HepG2 (cell line): ENCODE results near the gene APOC1. TPM values are rescaled to one million over a fixed set of nuclear protein-coding genes. Genes with fewer than 3 reads are reported as not detected.
A peak's percentile ranks its signal among the peaks of the same experiment; 100 is the strongest.

ENCODE experiments used
- E2F2 ChIP-seq: sonication (generic); formaldehyde crosslinking; IDR thresholded peaks from 2 replicates; pipeline ENCODE4 v1.4.0; 2020; ENCODE audit warnings: missing genetic modification reagents, borderline replicate concordance
- ETV6 ChIP-seq: sonication (generic); formaldehyde crosslinking; conservative IDR thresholded peaks from 2 replicates; pipeline ENCODE4 v1.4.0; 2020; ENCODE audit warnings: missing genetic modification reagents
- HCFC1 ChIP-seq: fragments of 150-350 bp; IDR thresholded peaks from 2 replicates; pipeline ENCODE4 v1.6.1; 2014; ENCODE audit warnings: low read depth, low read length
- HNRNPLL ChIP-seq: fragments of 200-400 bp; formaldehyde crosslinking; IDR thresholded peaks from 2 replicates; pipeline ENCODE4 v1.6.1; 2017; ENCODE audit warnings: mild to moderate bottlenecking, low read depth, low read length; ENCODE audit not compliant: poor library complexity, severe bottlenecking
- KDM4B ChIP-seq: sonication (generic); formaldehyde crosslinking; IDR thresholded peaks from 2 replicates; pipeline ENCODE4 v1.4.0; 2020; ENCODE audit warnings: missing genetic modification reagents
- KLF16 ChIP-seq, 2 experiments: sonication (generic) in 1 of 2; formaldehyde crosslinking in 1 of 2; IDR thresholded peaks; 2 replicates each; pipeline versions ENCODE4 v1.6.1 to v1.8.0; 2016 to 2023; ENCODE audit warnings: missing genetic modification reagents in 2 of 2, missing compliant biosample characterization in 1 of 2
- KMT2A ChIP-seq: sonication (generic); formaldehyde crosslinking; IDR thresholded peaks from 2 replicates; pipeline ENCODE4 v1.4.0; 2020; ENCODE audit warnings: missing genetic modification reagents
- PHF8 ChIP-seq: sonication (generic); formaldehyde crosslinking; IDR thresholded peaks from 2 replicates; pipeline ENCODE4 v1.5.0; 2020; ENCODE audit warnings: missing genetic modification reagents
- RBM39 ChIP-seq: fragments of 200-400 bp; formaldehyde crosslinking; IDR thresholded peaks from one replicate; pipeline ENCODE4 v1.6.1; 2018; ENCODE audit warnings: antibody characterized with exemption, mild to moderate bottlenecking, low read depth, low read length; ENCODE audit not compliant: poor library complexity, severe bottlenecking
- SALL2 ChIP-seq: sonication (generic); formaldehyde crosslinking; IDR thresholded peaks from 2 replicates; pipeline ENCODE4 v1.8.1; 2023; ENCODE audit warnings: mild to moderate bottlenecking, missing genetic modification reagents, inconsistent platforms
- SIN3B ChIP-seq: fragments of 150-350 bp; IDR thresholded peaks from 2 replicates; pipeline ENCODE4 v1.6.1; 2014; ENCODE audit warnings: low read length
- SIX4 ChIP-seq: sonication (generic); formaldehyde crosslinking; IDR thresholded peaks from 2 replicates; pipeline ENCODE4 v1.4.0; 2020; ENCODE audit warnings: missing genetic modification reagents
- SMAD1 ChIP-seq: sonication (generic); formaldehyde crosslinking; IDR thresholded peaks from 2 replicates; pipeline ENCODE4 v1.4.0; 2020; ENCODE audit warnings: missing genetic modification reagents, low read depth, mild to moderate bottlenecking, borderline replicate concordance
- TARDBP ChIP-seq: sonication (generic); formaldehyde crosslinking; IDR thresholded peaks from 2 replicates; pipeline ENCODE4 v1.8.0; 2022; ENCODE audit warnings: mild to moderate bottlenecking, missing genetic modification reagents
- TBX2 ChIP-seq: sonication (generic); formaldehyde crosslinking; IDR thresholded peaks from 2 replicates; pipeline ENCODE4 v1.5.0; 2020; ENCODE audit warnings: missing genetic modification reagents, mild to moderate bottlenecking, borderline replicate concordance
- ZBTB7A ChIP-seq: sonication (generic); formaldehyde crosslinking; IDR thresholded peaks from 2 replicates; pipeline ENCODE4 v1.8.0; 2022; ENCODE audit warnings: mild to moderate bottlenecking, missing genetic modification reagents
- ZFX ChIP-seq: sonication (generic); formaldehyde crosslinking; IDR thresholded peaks from 2 replicates; pipeline ENCODE4 v1.4.0; 2020; ENCODE audit warnings: mild to moderate bottlenecking, low read depth, missing genetic modification reagents, moderate library complexity
- ZNF367 ChIP-seq: sonication (generic); formaldehyde crosslinking; IDR thresholded peaks from 2 replicates; pipeline ENCODE4 v1.4.0; 2020; ENCODE audit warnings: missing genetic modification reagents, borderline replicate concordance
- ZNF432 ChIP-seq: sonication (generic); formaldehyde crosslinking; IDR thresholded peaks from 2 replicates; pipeline ENCODE4 v1.5.0; 2020; ENCODE audit warnings: missing genetic modification reagents, mild to moderate bottlenecking, borderline replicate concordance
- ZNF720 ChIP-seq: sonication (generic); formaldehyde crosslinking; IDR thresholded peaks from 2 replicates; pipeline ENCODE4 v1.4.0; 2020; ENCODE audit warnings: missing genetic modification reagents
- ZNF782 ChIP-seq: sonication (generic); formaldehyde crosslinking; IDR thresholded peaks from 2 replicates; pipeline ENCODE4 v1.4.0; 2020; ENCODE audit warnings: missing genetic modification reagents, mild to moderate bottlenecking, borderline replicate concordance
- ZSCAN21 ChIP-seq: sonication (generic); formaldehyde crosslinking; IDR thresholded peaks from 2 replicates; pipeline ENCODE4 v1.8.0; 2022; ENCODE audit warnings: mild to moderate bottlenecking, missing genetic modification reagents, moderate library complexity, borderline replicate concordance
- ZSCAN25 ChIP-seq: sonication (generic); formaldehyde crosslinking; IDR thresholded peaks from 2 replicates; pipeline ENCODE4 v1.8.0; 2022; ENCODE audit warnings: mild to moderate bottlenecking, missing genetic modification reagents
- polyA plus RNA-seq, 8 experiments: library from polyadenylated mRNA; depleted of rRNA in 3 of 8; stranded (reverse) in 7 of 8; unstranded in 1 of 8; fragments of >200 nt; fragmentation: Illumina TruSeq in 4 of 8; extraction: Trizol in 4 of 8; gene quantifications; 2 replicates each; pipeline versions ENCODE4 v1.2.1 to v1.2.3, GENCODE V29; 2011 to 2016; ENCODE audit warnings: low read depth in 4 of 8, missing spikeins in 1 of 8, mixed read lengths in 1 of 8; ENCODE audit not compliant: insufficient read depth in 1 of 8
- total RNA-seq, 5 experiments: library from RNA; depleted of rRNA; stranded (reverse); fragments of >200 nt; fragmentation: Illumina TruSeq; extraction: Trizol; gene quantifications; 2 replicates each; pipeline ENCODE4 v1.2.3, GENCODE V29; 2016; ENCODE audit warnings: low read depth in 1 of 5
- TF ChIP-seq, protein P1 (sequence below): sonication (generic); formaldehyde crosslinking; IDR thresholded peaks from 2 replicates; pipeline ENCODE4 v1.5.1; 2020; ENCODE audit warnings: mild to moderate bottlenecking, missing genetic modification reagents, borderline replicate concordance

Gene APOC1
- total and polyA plus RNA-seq, 2 of the 13 experiments (the other 11 are each of a cell fraction or from before 2014, with no cell fraction given): 600 to 1,235 TPM

GRCh38 chr19:44903602-44904425 is 10.6 kb upstream of the APOC1 start (continued):
- peak in 1 of 2 experiments; percentile 91; a peak in 2 of 4 replicates for TF ChIP-seq KLF16 (CRISPR knock-in tag; IDR thresholded peaks at IDR 0.05)
- no peak for TF ChIP-seq KDM4B (CRISPR knock-in tag)
- TF ChIP-seq HCFC1: no peak
- no peak for TF ChIP-seq SIN3B
- TF ChIP-seq RBM39: peak; percentile 35
- TF ChIP-seq HNRNPLL: no peak
- no peak for TF ChIP-seq ZNF720 (CRISPR knock-in tag)
- peak; percentile 92 for TF ChIP-seq TARDBP (CRISPR knock-in tag)
- peak; percentile 43; the same call in 1 of the 2 replicates for TF ChIP-seq SALL2 (CRISPR knock-in tag)
- peak; percentile 100 for TF ChIP-seq ZBTB7A (CRISPR knock-in tag)
- no peak for TF ChIP-seq ZSCAN21 (CRISPR knock-in tag)
- no peak for TF ChIP-seq ZNF432 (CRISPR knock-in tag)
- 0 out of 2 replicates have a peak, but pooled peaks have one; percentile 40 for TF ChIP-seq SMAD1 (CRISPR knock-in tag)
- TF ChIP-seq ZSCAN25 (CRISPR knock-in tag): peak; percentile 91
- no peak for TF ChIP-seq E2F2 (CRISPR knock-in tag)
- no peak for TF ChIP-seq SIX4
- TF ChIP-seq, protein P1, sequence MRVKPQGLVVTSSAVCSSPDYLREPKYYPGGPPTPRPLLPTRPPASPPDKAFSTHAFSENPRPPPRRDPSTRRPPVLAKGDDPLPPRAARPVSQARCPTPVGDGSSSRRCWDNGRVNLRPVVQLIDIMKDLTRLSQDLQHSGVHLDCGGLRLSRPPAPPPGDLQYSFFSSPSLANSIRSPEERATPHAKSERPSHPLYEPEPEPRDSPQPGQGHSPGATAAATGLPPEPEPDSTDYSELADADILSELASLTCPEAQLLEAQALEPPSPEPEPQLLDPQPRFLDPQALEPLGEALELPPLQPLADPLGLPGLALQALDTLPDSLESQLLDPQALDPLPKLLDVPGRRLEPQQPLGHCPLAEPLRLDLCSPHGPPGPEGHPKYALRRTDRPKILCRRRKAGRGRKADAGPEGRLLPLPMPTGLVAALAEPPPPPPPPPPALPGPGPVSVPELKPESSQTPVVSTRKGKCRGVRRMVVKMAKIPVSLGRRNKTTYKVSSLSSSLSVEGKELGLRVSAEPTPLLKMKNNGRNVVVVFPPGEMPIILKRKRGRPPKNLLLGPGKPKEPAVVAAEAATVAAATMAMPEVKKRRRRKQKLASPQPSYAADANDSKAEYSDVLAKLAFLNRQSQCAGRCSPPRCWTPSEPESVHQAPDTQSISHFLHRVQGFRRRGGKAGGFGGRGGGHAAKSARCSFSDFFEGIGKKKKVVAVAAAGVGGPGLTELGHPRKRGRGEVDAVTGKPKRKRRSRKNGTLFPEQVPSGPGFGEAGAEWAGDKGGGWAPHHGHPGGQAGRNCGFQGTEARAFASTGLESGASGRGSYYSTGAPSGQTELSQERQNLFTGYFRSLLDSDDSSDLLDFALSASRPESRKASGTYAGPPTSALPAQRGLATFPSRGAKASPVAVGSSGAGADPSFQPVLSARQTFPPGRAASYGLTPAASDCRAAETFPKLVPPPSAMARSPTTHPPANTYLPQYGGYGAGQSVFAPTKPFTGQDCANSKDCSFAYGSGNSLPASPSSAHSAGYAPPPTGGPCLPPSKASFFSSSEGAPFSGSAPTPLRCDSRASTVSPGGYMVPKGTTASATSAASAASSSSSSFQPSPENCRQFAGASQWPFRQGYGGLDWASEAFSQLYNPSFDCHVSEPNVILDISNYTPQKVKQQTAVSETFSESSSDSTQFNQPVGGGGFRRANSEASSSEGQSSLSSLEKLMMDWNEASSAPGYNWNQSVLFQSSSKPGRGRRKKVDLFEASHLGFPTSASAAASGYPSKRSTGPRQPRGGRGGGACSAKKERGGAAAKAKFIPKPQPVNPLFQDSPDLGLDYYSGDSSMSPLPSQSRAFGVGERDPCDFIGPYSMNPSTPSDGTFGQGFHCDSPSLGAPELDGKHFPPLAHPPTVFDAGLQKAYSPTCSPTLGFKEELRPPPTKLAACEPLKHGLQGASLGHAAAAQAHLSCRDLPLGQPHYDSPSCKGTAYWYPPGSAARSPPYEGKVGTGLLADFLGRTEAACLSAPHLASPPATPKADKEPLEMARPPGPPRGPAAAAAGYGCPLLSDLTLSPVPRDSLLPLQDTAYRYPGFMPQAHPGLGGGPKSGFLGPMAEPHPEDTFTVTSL (CRISPR knock-in tag): peak; percentile 55; the same call in 1 of the 2 replicates
- TF ChIP-seq ZNF367: no peak
- TF ChIP-seq ZFX: peak; percentile 78
- no peak; the same call in 1 of the 2 replicates for TF ChIP-seq ETV6 (CRISPR knock-in tag)
- TF ChIP-seq ZNF782 (CRISPR knock-in tag): peak; percentile 71; the same call in 1 of the 2 replicates
- no peak; the same call in 1 of the 2 replicates for TF ChIP-seq KMT2A
- TF ChIP-seq PHF8 (CRISPR knock-in tag): peak; percentile 19; the same call in 1 of the 2 replicates
- TF ChIP-seq TBX2: 0 out of 2 replicates have a peak, but pooled peaks have one; percentile 32
